GM12892 (cell line): ENCODE results near the gene JAKMIP3.

ENCODE experiments used
- DNase-seq: peaks from one replicate; pipeline ENCODE4 v3.0.0; 2011; ENCODE audit not compliant: insufficient read length
- FAIRE-seq: peaks from 2 replicates; lab custom pipeline; 2011; peaks lifted over from hg19 to GRCh38; lab: Jason Lieb, UNC
- POLR2A ChIP-seq: IDR thresholded peaks from 2 replicates; pipeline ENCODE4 v1.6.1; 2011; ENCODE audit warnings: low read depth, low read length, control low read depth
- POLR2AphosphoS5 ChIP-seq: IDR thresholded peaks from 2 replicates; pipeline ENCODE4 v1.6.1; 2011; ENCODE audit warnings: low read depth, low read length, control low read depth
- TAF1 ChIP-seq: IDR thresholded peaks from 2 replicates; pipeline ENCODE4 v1.6.1; 2011; ENCODE audit warnings: low read depth, mild to moderate bottlenecking, control low read depth, low read length, borderline replicate concordance

Gene JAKMIP3

DNA sequence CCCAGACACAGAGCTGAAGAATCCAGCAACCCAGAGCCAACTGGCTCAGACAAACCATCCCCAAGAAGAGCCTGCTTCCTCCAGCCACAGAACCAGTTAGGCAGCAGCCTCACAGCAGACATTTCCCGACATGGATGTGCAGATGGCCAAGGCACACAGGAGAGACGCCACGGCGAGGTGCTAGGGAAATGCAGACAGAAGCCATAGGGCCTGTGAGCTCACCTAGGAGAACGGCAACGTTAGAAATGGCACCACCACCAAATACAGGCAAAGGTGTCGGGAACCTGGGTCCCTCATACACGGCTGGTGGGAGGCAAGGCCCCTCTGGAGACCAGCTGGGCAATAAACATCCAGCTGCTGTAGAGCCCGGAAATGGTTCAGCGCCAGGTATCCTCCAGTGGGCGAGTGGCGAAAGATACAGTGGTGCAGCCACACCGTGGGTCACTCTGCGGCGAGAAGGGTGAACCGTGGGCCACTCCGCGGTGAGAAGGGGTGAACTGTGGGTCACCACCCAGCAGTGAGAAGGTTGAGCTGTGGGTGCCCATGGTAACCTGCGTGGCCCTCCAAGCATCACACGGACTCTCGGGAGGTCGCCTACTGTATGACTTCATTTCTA, 31.2 kb downstream of the JAKMIP3 start:
- no peak for TF ChIP-seq TAF1
- no peak for TF ChIP-seq POLR2AphosphoS5
- TF ChIP-seq POLR2A, result no peak
- DNase-seq (no peak), FAIRE-seq (no peak)

DNA sequence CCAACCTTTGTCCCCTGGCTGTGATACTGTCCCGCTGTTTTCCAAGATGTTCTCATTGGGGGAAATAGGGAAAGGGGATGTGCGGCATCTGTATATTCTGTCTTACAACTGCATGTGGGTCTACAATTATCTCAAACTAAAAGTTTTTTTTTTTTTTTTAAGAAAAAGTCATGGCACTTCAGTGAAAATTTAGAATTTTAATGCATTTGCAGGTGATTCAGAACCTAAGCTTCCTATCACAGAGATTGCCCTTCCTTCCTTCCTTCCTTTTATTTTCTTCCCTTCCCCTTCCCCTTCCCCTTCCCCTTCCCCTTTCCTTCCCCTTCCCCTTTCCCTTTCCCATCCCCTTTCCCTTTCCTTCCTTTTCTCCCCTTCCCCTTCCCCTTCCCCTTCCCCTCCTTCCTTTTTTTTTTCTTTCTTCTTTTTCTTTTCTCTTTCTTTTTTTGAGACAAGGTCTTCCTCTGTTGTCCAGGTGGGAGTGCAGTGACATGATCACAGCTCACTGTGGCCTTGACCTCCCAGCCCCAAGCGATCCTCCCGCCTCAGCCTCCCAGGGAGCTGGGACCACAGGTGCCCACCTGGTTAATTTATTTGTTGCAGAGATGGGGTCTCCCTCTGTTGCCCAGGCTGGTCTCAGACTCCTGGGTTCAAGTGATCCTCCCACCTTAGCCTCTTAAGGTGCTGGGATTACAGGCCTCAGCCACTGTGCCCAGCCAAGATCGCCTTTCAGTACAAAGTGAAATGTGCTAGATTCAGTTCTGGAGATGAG, 32.0 kb downstream of the JAKMIP3 start:
- DNase-seq (no peak), FAIRE-seq (no peak)
- no peak for TF ChIP-seq POLR2A
- TF ChIP-seq POLR2AphosphoS5, result no peak
- no peak for TF ChIP-seq TAF1

DNA sequence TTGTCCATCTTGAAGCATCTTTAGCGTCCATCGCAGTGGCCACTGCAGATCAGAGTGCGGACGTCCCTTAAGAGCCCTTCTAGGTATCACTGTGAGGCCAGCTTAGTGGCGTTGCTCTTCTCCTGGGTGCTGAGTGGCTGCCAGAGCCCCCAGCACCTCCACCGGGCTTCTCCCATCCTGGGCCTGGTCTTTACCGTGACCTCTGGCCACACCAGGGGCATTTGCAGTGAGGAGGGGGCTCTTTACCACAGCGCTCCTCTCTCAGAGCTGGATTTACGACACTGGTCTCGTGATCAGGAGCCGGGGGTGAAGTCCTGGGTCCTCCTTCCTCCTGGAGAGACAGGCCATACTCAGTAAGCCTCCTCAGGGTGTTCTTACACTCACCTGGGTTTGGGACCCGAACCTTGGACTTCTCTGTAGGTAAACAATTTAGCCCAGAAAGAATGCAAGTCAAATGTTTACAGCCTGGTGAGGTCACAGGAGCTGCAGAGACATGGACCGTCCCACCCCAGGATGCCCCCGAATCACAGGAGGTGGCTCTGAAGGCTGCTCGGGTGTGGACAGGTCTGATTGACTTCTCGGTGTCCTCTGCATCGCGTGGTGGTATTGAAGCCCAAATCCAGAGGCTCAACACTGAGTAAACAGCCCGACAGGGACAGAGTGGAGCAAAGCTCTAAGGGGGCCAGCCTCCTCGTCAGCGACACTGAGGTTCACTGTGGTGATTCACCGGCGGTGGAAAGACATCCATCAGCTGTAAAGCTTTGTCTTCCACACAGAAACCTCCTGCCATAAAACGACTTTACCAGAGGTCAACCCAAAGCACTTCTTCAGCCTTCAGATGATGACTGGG, 33.0 kb downstream of the JAKMIP3 start:
- FAIRE-seq (no peak), DNase-seq (no peak)
- no peak for TF ChIP-seq POLR2A
- no peak for TF ChIP-seq TAF1
- TF ChIP-seq POLR2AphosphoS5, result no peak

DNA sequence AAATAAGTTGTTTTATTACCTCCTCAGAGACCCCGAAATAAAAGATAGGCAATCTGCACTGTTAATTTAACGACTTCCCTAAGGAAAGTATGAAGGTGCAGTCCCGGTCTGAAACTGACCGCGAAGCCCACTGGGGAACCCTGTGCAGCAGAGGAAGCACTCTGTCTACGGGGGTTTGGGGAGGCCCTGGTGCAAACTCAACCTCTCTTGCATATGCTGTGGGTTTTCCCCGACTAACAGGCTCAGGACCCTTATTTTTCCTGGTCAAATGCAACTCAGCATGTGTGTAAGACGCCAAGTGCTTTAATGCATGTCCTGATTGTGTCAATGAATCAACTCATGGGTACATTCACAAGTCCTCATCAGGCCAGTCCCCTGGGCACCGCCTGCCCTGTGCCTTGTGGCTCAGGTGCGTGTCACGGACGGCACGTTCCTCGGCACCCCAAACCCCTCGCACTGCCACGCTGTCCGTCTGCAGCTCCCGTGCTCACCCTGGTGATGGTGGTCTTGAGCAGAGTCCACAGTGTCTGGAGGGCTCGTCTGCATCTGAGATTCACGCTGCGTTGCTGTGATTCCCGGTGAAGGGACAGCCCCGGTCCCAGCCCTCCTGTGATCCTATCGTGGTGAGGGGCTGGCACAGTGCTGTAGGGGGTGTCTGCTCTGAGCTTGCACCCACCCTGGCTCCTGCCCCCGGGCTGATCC, 33.8 kb downstream of the JAKMIP3 start:
- DNase-seq, result no peak
- TF ChIP-seq POLR2AphosphoS5 (no peak), POLR2A (no peak), TAF1 (no peak)
- FAIRE-seq, result no peak

DNA sequence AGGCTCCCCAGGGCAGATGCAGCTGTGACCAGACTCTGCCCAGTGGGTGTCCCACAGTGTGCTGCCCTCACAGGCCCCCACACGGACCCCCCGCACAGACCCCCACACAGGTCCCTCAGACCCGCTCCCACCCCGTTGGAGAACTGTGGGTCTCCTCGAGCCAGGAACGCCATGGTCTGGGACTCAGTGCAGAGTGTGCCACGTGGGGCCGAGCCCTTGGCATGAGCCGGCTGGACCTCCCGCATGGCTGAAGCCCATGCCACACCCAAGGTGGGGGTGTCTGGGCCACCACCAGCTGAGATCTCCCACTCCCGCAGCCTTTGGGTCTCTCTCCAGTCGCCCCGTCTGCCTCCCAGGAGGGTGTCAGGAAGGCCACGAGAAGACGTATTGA, 34.3 kb downstream of the JAKMIP3 start:
- no peak for FAIRE-seq

DNA sequence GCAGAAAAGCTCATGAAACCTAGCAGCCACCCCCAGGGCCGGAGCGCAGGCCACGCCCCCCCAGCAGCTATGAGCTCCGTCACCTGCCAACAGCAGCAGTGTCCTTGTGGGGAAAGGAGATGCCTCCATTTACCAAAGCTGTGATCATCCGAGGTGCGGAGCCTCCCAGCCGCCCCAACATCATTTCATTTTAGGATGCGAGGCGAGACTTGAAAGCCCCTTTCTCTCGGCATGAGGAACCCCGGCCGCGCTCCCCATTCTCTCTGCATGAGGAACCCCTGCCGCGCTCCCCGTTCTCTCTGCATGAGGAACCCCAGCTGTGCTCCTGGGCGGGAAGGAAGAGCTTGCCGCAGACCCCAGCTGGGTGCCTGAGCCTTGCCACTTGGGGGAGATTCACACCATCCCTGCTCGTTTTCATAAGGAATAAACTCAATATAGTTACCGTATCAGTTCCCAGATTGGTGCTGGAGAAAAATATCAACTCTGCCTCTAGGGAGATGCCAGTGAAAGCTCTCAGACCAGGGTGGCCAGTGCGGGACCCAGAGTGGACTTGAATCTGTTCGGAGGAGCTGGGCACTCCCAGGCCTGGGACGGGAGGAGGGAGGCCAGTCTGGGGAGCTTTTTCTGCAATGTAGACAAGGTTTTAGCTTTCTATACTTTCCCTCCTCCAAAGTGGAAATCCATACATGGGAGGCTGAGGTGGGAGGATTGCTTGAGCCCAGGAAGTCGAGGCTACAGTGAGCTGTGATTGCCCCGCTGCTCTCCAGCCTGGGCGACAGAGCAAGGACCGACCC, 35.0 kb downstream of the JAKMIP3 start:
- FAIRE-seq (no peak), DNase-seq (no peak)
- no peak for TF ChIP-seq POLR2AphosphoS5
- no peak for TF ChIP-seq TAF1
- TF ChIP-seq POLR2A, result no peak

More for the DNA sequence above, 34.3 kb downstream of the JAKMIP3 start:
- no peak for DNase-seq
- TF ChIP-seq POLR2A (no peak), TAF1 (no peak), POLR2AphosphoS5 (no peak)

DNA sequence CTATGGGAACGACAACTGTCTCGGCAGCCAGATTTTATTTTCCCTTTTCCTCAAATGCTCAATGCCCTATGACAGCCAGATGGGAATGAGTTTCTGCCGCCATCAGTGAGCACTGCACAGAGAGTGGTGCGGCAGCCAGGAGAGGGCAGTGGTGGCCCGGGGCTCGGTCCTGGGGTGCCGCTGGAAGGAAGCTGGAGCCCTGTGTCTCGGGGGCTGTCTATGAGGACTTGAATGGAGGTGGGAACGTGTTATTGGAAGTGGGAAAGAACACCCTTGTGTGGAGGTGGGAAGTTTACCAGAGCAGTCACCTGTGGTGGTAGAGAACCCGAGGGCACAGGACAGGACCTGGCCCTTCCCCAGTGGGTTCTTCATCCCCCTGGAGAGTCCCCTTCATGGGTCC, 35.8 kb downstream of the JAKMIP3 start:
- no peak for DNase-seq
- no peak for FAIRE-seq
- no peak for TF ChIP-seq POLR2AphosphoS5
- TF ChIP-seq POLR2A, result no peak
- no peak for TF ChIP-seq TAF1

DNA sequence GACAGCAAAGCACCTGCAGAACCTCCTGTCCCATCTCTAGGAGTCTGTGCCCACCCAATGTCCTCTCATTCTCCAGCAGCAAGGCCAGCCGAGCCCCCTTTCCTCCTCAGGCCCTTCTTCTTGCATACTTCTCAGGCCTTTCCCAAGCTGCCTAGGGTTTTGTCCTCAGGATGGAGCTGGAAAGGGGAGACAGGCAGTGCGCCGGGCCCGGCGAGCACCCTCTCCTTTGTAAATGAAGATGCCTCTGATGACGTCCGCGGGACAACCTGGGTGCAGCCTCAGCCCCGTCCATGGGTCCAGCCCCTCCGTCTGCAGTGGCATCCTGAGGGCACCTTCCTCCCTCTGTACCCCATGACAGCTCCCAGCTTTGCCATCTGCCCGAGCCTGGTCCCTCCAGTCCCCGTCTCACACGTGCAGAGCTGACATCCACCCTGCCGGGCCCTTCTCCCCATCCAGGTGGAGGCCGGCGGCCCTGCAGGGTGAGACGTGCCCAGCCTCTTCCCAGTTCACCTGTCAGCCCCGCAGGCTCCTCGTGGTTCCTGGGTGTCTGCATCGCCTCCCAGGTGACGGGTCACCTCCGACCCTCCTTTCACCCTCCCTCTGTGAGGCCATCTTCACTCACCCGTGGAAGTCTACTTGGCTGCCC, 36.4 kb downstream of the JAKMIP3 start:
- FAIRE-seq, result no peak
- DNase-seq, result no peak
- no peak for TF ChIP-seq TAF1
- no peak for TF ChIP-seq POLR2A
- TF ChIP-seq POLR2AphosphoS5, result no peak

DNA sequence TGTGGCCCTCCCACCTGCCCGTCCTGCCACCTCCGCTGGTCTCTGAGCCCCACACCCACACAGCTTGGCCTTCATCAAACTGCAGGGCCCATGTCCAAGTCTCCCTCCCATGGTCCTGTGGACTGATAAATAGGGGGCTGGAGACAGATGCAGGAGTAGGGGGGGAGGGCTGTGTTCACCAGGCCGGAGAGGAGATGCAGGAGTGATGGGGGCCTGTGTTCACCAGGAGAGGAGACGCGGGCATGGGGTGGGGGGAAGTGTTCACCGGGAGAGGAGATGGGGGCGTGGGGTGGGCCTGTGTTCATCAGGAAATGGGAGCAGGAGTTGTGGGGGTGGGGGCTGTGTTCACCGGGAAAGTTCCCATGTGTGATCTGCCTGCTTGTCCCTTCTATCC, 37.0 kb downstream of the JAKMIP3 start:
- DNase-seq (no peak), FAIRE-seq (no peak)
- TF ChIP-seq POLR2AphosphoS5 (no peak), POLR2A (no peak), TAF1 (no peak)

DNA sequence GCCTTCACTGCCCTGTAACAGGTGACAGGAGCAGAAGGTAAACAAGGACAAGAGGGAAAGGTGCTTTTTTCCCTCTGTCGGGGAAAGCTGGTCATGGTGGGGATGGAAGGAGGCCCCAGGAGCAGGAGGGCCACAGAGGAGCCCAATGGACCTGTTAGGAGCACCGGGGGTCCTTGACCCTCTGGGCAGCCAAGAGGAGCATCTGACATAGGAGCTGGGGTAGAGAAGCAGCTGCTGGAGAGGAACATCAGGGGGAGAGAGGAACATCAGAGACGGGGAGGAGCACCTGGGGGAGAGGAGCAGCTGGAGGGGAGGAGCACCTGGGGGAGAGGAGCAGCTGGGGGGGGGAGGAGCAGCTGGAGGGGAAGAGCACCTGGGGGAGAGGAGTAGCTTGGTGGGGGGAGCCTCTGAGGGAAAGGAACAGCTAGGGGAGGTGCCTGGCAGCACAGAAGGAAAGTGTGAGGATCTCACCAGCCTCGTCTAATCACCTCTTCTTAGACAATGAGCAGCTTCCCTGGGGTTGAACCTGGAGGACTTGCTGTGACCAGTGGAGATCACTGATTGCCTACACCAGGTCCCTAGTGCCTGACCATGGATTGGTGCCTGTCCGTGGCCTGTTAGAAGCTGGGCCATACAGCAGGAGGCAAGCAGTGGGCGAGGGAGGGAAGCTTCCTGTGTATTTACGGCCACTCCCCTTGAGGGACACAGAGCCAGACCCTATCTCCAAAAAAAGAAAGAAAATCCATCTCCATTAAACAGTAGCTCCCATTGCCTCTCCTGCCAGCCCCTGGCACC, 37.6 kb downstream of the JAKMIP3 start:
- FAIRE-seq (no peak), DNase-seq (no peak)
- TF ChIP-seq POLR2AphosphoS5, result no peak
- no peak for TF ChIP-seq POLR2A
- TF ChIP-seq TAF1, result no peak
